OCI-LY1 (cell line): ENCODE results near the gene DGLUCY.

Experiments
- CTCF ChIP-seq: fragments of 200-600 bp; sonication (generic), shearing (Covaris generic); IDR thresholded peaks from 2 replicates; pipeline ENCODE4 v1.5.1; 2017; ENCODE audit warnings: mild to moderate bottlenecking, antibody characterized with exemption, low read length, moderate library complexity, mixed read lengths
- EZH2 ChIP-seq: fragments of 200-600 bp; sonication (generic), shearing (Covaris generic); IDR thresholded peaks from 2 replicates; pipeline ENCODE4 v1.8.0; 2017; ENCODE audit warnings: borderline replicate concordance, mixed run types, mild to moderate bottlenecking, antibody characterized with exemption, low read length, moderate library complexity, mixed read lengths

- TF ChIP-seq CTCF (no peak), EZH2 (no peak)
Observed at GRCh38 chr14:91173904-91174303, 60.0 kb downstream of the DGLUCY start.
